COLO668 (cell line): ENCODE data around the gene TCFL5.

Experiments used
- DNase-seq: peaks from one replicate; lab custom pipeline; 2025; ENCODE audit not compliant: unreplicated experiment; lab: John Stamatoyannopoulos, UW

Gene TCFL5

GRCh38 chr20:62880935-62881661 lies 19.5 kb upstream of the TCFL5 start:
- DNase-seq, result no peak

GRCh38 chr20:62880147-62880934 lies 18.7 kb upstream of the TCFL5 start:
- no peak for DNase-seq

GRCh38 chr20:62879275-62880146 lies 17.9 kb upstream of the TCFL5 start:
- no peak for DNase-seq

GRCh38 chr20:62878244-62879038 lies 16.8 kb upstream of the TCFL5 start:
- DNase-seq, result no peak

- DNase-seq, result no peak
Observed at GRCh38 chr20:62876902-62877816, 15.5 kb upstream of the TCFL5 start.

GRCh38 chr20:62876501-62876901 lies 14.9 kb upstream of the TCFL5 start:
- DNase-seq, result no peak

- DNase-seq, result peak; percentile 93
Observed at GRCh38 chr20:62875419-62876361, 14.1 kb upstream of the TCFL5 start.

GRCh38 chr20:62874964-62875344 lies 13.3 kb upstream of the TCFL5 start:
- DNase-seq, result no peak

GRCh38 chr20:62873681-62874031 lies 12.0 kb upstream of the TCFL5 start:
- DNase-seq, result peak; percentile 54

- DNase-seq, result no peak
Observed at GRCh38 chr20:62873280-62873679, 11.7 kb upstream of the TCFL5 start.

- no peak for DNase-seq
Observed at GRCh38 chr20:62872862-62873261, 11.2 kb upstream of the TCFL5 start.

GRCh38 chr20:62872184-62872847 lies 10.7 kb upstream of the TCFL5 start:
- peak; percentile 61 for DNase-seq

- no peak for DNase-seq
Observed at GRCh38 chr20:62864207-62864606, 2.6 kb upstream of the TCFL5 start.

- DNase-seq, result peak; percentile 71
Observed at GRCh38 chr20:62860924-62861691, 514 bp downstream of the TCFL5 start.

GRCh38 chr20:62860391-62860923 lies 1.2 kb downstream of the TCFL5 start:
- DNase-seq, result peak; percentile 38

GRCh38 chr20:62859721-62860120 lies 1.9 kb downstream of the TCFL5 start:
- no peak for DNase-seq
